NCI-H748 treated with DMSO at 0.1 percent for 48 hours (cell line): ENCODE data around the gene CENPP.
A peak's percentile ranks its signal among the peaks of the same experiment; 100 is the strongest.
"Not testable (repeated sequence)": the region's sequence is repeated elsewhere in the genome, so short reads cannot be mapped to it uniquely, and the experiment has no call there.

Experiments
- DNase-seq: peaks from one replicate; lab custom pipeline; 2025; lab: John Stamatoyannopoulos, UW

The CENPP gene

GRCh38 chr9:92616655-92617111, 290.9 kb downstream of the CENPP start:
- DNase-seq: no peak

- DNase-seq: no peak
These were observed 291.6 kb downstream of the CENPP start for GRCh38 chr9:92617195-92617813.

- no peak for DNase-seq
These were observed 292.3 kb downstream of the CENPP start for GRCh38 chr9:92617951-92618510.

GRCh38 chr9:92618633-92619225, 293.0 kb downstream of the CENPP start:
- DNase-seq: no peak

- no peak for DNase-seq
These were observed 294.0 kb downstream of the CENPP start for GRCh38 chr9:92619601-92620300.

- no peak for DNase-seq
These were observed 295.1 kb downstream of the CENPP start for GRCh38 chr9:92620845-92621244.

- not testable (repeated sequence) for DNase-seq
These were observed 298.2 kb downstream of the CENPP start for GRCh38 chr9:92623936-92624335.

GRCh38 chr9:92626484-92626883, 300.7 kb downstream of the CENPP start:
- DNase-seq: no peak

GRCh38 chr9:92627651-92628050, 301.9 kb downstream of the CENPP start:
- no peak for DNase-seq

- DNase-seq: no peak
These were observed 305.9 kb downstream of the CENPP start for GRCh38 chr9:92631452-92632343.

GRCh38 chr9:92632641-92633040, 306.9 kb downstream of the CENPP start:
- DNase-seq: no peak

GRCh38 chr9:92633614-92634278, 308.0 kb downstream of the CENPP start:
- no peak for DNase-seq

- DNase-seq: peak; percentile 9
These were observed 309.2 kb downstream of the CENPP start for GRCh38 chr9:92634712-92635605.

GRCh38 chr9:92635760-92636159, 310.0 kb downstream of the CENPP start:
- no peak for DNase-seq

GRCh38 chr9:92636627-92637026, 310.9 kb downstream of the CENPP start:
- DNase-seq: no peak

GRCh38 chr9:92637326-92637725, 311.6 kb downstream of the CENPP start:
- DNase-seq: no peak

GRCh38 chr9:92637886-92638620, 312.3 kb downstream of the CENPP start:
- DNase-seq: no peak

GRCh38 chr9:92638621-92639101, 312.9 kb downstream of the CENPP start:
- no peak for DNase-seq

GRCh38 chr9:92639124-92639523, 313.4 kb downstream of the CENPP start:
- no peak for DNase-seq
